Spinal cord (tissue), 10 donors: ENCODE data around the gene BRK1. TPM values are rescaled to one million over a fixed set of nuclear protein-coding genes. Genes with fewer than 3 reads are reported as not detected.
A peak's percentile ranks its signal among the peaks of the same experiment; 100 is the strongest.
"Not testable (repeated sequence)": the region's sequence is repeated elsewhere in the genome, so short reads cannot be mapped to it uniquely, and the experiment has no call there.

ENCODE experiments used
- DNase-seq, 6 donors: peaks; one replicate each; pipeline versions ENCODE4 v3.0.0 to v3.0.0-alpha.2; 2013 to 2015; ENCODE audit warnings: low spot score in 6 of 6, low read depth in 4 of 6
- H3K27ac ChIP-seq: one replicate; pipeline ENCODE4 v1.5.1; 2013; ENCODE audit warnings: low read depth, low read length, control low read depth
- H3K27me3 ChIP-seq: one replicate; pipeline ENCODE4 v1.6.1; 2013; ENCODE audit warnings: low read length; ENCODE audit not compliant: control insufficient read depth, insufficient read depth
- H3K36me3 ChIP-seq: one replicate; pipeline ENCODE4 v1.6.1; 2013; ENCODE audit warnings: low read length; ENCODE audit not compliant: control insufficient read depth, insufficient read depth
- H3K4me1 ChIP-seq: one replicate; pipeline ENCODE4 v1.6.1; 2013; ENCODE audit warnings: low read length; ENCODE audit not compliant: control insufficient read depth, insufficient read depth
- H3K4me3 ChIP-seq: one replicate; pipeline ENCODE4 v1.5.1; 2013; ENCODE audit warnings: low read depth, low read length, control low read depth
- H3K9me3 ChIP-seq: one replicate; pipeline ENCODE4 v1.6.1; 2013; ENCODE audit warnings: low read length; ENCODE audit not compliant: control insufficient read depth, insufficient read depth
- WGBS: methylation state at CpG from one replicate; pipeline ENCODE4 v1.1.5; 2013; ENCODE audit warnings: missing lambda C conversion rate; ENCODE audit not compliant: insufficient coverage; 5-methylcytosine and 5-hydroxymethylcytosine counted together
- polyA plus RNA-seq, 2 donors: library from polyadenylated mRNA; unstranded; fragments of 120-200 nt; gene quantifications; one replicate each; pipeline ENCODE4 v1.2.1, GENCODE V29; 2013; ENCODE audit not compliant: insufficient read length in 2 of 2
- total RNA-seq, 2 donors: library from RNA; depleted of rRNA in 1 of 2; stranded (reverse); fragments of 120-200 nt in 1 of 2; fragments of >200 nt in 1 of 2; gene quantifications; one replicate each; pipeline versions ENCODE4 v1.2.3 to v1.2.4, GENCODE V29; 2013 to 2014
- donor health status: healthy.

Gene BRK1
- total and polyA plus RNA-seq, 4 donors, result 128 to 198 (median 168) TPM

DNA sequence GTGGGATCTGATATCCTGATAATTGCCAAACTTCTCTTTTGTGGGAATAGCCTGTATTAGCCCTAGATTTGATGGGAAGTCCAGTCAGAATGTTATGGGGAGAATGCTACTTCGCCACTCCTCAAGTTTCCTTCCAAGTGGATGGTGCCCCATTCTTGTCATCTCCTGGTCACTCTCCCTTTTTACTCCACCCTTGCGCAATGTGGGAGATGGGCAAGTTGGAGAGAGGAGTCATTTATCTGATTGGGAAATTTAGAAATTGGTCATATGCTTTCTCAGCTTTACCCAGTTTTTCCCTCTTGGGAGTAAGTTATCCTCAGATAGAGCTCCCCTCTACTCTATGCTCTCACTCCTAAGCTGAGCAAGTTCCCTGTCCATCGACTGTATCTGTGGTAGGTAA is 21.8 kb upstream of the BRK1 start:
- Histone ChIP-seq H3K4me1 (no peaks in the 10 kb centered on the region), H3K9me3 (no peaks in the 10 kb centered on the region), H3K36me3 (peaks cover 3% of the 10 kb centered on the region), H3K27ac (no peak overlapping the region), H3K27me3 (no peaks in the 10 kb centered on the region), H3K4me3 (no peak overlapping the region)
- no CpG with 5 or more reads among the region's 3 CpGs for WGBS
- DNase-seq, result no peak

DNA sequence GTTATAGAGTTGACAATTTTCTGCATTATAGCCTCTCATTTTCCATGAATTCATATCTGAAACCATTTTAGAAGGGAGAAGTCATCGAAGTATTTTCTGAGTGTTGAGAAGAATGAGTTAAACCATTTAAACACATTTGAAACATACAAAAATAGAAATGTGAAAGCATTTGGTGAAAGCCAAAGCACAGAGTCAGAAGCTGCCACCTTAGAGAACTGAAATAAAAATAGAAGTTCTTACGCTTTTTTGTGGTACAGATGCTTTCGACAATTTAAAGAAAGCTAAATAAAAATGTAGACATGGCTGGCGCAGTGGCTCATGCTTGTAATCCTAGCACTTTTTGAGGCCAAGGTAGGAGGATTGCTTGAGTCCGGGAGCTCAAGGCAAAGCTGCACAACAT is 16.4 kb upstream of the BRK1 start:
- Histone ChIP-seq H3K4me3 (no peak overlapping the region), H3K27me3 (no peaks in the 10 kb centered on the region), H3K36me3 (no peaks in the 10 kb centered on the region), H3K27ac (no peak overlapping the region), H3K4me1 (no peaks in the 10 kb centered on the region), H3K9me3 (no peaks in the 10 kb centered on the region)
- peak in 1 of 6 donors; percentile 28 for DNase-seq
- 100% methylated on average over 2 of the region's 5 CpGs for WGBS

DNA sequence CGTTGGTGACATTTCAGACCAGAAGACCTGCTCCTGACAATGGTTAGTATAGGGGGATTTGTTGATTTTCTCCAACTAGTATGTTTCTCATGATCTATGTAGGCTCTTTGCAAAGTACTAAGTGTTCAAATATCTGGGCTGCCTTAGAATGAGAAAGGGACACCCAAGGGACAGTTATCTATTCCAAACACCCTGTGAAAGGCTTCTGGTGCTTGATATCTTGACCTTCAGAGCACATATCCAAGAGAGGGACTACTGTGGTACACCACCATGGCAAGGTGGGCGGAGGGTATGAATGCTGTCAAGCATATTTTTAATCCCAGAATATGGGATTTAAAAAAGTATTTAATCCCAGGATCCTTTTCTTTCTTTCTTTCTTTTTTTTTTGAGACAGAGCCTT is 8.6 kb upstream of the BRK1 start:
- DNase-seq, result no peak
- Histone ChIP-seq H3K27me3 (no peaks in the 10 kb centered on the region), H3K9me3 (no peaks in the 10 kb centered on the region), H3K4me1 (no peaks in the 10 kb centered on the region), H3K27ac (no peak overlapping the region), H3K4me3 (no peak overlapping the region), H3K36me3 (no peaks in the 10 kb centered on the region)
- 83% methylated on average over 1 of the region's 2 CpGs for WGBS

DNA sequence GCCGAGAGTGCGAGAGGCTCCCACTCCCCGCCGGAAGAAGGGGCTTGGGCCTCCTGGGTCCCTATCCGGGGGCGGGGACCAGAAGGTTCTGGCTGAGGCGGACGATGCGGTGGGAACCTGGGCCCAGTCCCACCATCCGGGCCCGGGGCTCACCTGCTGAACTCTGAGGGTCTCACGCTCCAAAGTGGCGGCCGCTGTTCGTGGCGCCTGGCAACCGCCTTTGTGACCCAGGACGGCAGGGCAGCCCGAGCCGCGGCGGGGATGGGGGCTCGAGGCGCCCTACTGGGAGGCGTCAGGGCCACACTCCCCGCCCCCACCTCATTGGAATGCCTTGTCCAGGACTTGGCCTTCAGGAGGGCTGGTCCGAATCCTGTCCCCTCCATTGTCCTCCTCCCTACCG is 7.4 kb upstream of the BRK1 start, which contains the start of gene FANCD2OS:
FANCD2OS (minus strand) TSS at position 165 of the 400 bp plus-strand sequence. CDS start 3,481 bp downstream, outside the sequence.
- 48% methylated on average over 27 of the region's 28 CpGs for WGBS
- no peaks in the 10 kb centered on the region for H3K9me3 ChIP-seq
- no peak within 1 kb of the TSS for H3K4me3 ChIP-seq
- no peaks in the 10 kb centered on the region for H3K36me3 ChIP-seq
- H3K4me1 ChIP-seq, result no peaks in the 10 kb centered on the region
- DNase-seq, result no peak
- no peak within 1 kb of the TSS for H3K27ac ChIP-seq
- H3K27me3 ChIP-seq, result no peaks in the 10 kb centered on the region

DNA sequence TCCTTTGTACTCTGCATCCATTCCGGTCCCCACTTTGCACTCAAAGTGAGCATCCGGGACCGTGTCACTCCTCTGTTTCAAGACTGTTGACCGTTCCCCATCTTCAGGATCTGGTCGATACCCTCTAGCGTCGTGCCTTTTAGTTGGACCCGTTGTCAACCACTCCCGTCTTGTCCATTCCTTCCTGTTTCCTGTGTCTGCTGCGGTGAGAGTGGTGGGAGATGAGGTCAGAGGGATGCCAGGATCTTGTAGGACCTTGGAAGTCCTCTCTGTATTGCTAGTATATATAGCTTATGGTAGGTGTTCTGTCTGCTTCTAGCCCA is 624 bp downstream of the BRK1 start:
- DNase-seq, result peak in 1 of 6 donors; percentile 3
- Histone ChIP-seq H3K4me3 (peak overlapping the region; percentile 92), H3K9me3 (no peaks in the 10 kb centered on the region), H3K27ac (peak overlapping the region; percentile 72), H3K27me3 (no peaks in the 10 kb centered on the region), H3K36me3 (no peaks in the 10 kb centered on the region), H3K4me1 (peaks cover 9% of the 10 kb centered on the region)
- WGBS, result 3% methylated on average over 7 of the region's 10 CpGs

DNA sequence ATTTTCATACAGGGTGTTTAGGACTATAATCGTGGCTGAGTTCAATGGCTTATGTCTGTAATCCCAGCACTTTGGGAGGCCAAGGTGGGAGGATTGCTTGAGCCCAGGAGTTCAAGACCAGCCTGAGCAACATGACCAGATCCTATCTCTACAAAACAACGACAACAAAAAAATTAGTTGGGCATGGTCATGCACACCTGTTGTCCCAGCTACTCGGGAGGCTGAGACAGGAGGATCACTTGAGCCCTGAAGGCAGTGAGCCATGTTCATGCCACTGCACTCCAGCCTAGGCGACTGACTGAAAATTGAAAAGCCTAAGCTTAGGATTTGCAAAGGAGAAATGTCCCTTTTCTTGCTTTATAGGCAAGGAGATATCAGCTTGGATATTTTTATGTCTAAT is 1.5 kb downstream of the BRK1 start:
- H3K9me3 ChIP-seq, result no peaks in the 10 kb centered on the region
- H3K36me3 ChIP-seq, result peaks cover under 1% of the 10 kb centered on the region
- H3K27ac ChIP-seq, result no peak overlapping the region
- no peak for DNase-seq
- H3K4me3 ChIP-seq, result no peak overlapping the region
- peaks cover 9% of the 10 kb centered on the region for H3K4me1 ChIP-seq
- WGBS, result 79% methylated on average over 2 of the region's 4 CpGs
- H3K27me3 ChIP-seq, result no peaks in the 10 kb centered on the region

DNA sequence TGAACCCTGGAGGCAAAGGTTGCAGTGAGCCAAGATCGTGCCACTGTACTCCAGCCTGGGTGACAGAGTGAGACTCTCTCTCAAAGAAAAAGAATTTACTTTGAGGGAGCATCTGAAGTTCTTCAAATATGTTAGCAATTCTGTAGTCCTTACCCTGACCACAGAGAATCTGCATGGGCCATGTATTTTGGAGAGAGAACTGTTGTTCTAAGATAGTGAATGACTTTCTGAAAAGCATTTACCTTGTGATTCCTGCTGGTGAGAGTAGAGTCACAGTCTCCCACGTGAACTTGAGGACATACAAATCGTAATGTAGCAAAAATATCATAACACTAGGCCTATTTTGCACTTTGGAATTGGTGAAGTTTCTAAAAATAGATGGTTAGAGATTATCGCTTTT is 3.9 kb downstream of the BRK1 start:
- Histone ChIP-seq H3K9me3 (no peaks in the 10 kb centered on the region), H3K4me1 (peaks cover 9% of the 10 kb centered on the region), H3K4me3 (no peak overlapping the region), H3K27ac (no peak overlapping the region), H3K27me3 (no peaks in the 10 kb centered on the region), H3K36me3 (peaks cover 9% of the 10 kb centered on the region)
- DNase-seq, result no peak
- WGBS, result no CpG with 5 or more reads among the region's 4 CpGs

DNA sequence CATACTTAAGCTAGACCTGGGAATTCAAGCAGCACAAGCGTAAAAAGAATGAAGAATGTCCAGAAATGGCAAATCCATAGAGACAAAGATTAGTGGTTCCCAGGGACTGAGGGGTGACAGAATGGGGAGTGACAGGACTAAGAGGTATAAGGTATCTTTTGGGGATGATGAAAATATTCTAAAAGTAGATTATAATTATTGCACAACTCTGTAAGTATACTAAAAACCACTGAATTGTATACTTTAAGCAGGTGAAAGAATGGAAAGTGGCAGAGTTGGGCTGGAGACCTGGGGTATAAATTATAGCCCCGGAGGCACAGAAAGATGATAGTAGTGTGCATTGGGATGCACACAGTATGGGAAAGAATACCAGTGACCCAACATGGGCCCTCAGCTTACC is 5.6 kb downstream of the BRK1 start:
- Histone ChIP-seq H3K27me3 (no peaks in the 10 kb centered on the region), H3K4me1 (peaks cover 9% of the 10 kb centered on the region), H3K36me3 (peaks cover 15% of the 10 kb centered on the region), H3K9me3 (no peaks in the 10 kb centered on the region), H3K27ac (no peak overlapping the region), H3K4me3 (no peak overlapping the region)
- no peak for DNase-seq
- WGBS, result 100% methylated on average over 2 of the region's 2 CpGs

DNA sequence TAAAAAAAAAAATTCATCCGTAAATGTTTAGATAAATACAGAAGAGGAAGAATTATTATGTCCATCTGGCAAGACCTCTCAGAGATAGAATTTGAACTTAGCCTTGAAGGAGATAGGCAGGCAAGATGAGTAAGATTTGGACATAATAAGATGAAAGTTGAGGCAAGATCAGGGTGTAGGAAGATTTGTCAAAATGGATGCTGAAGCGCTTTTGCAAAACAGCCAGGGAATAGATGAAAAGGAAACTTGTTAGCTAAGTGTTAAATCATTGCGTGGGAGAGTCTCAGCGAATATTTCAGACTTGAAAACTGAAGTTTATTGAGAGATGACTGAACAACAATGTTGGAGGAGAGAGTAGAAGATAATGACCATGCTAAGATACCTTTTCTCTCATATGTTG is 7.2 kb downstream of the BRK1 start:
- Histone ChIP-seq H3K4me3 (no peak overlapping the region), H3K9me3 (no peaks in the 10 kb centered on the region), H3K4me1 (no peaks in the 10 kb centered on the region), H3K27me3 (no peaks in the 10 kb centered on the region), H3K36me3 (peaks cover 30% of the 10 kb centered on the region), H3K27ac (no peak overlapping the region)
- 95% methylated on average over 3 of the region's 4 CpGs for WGBS
- DNase-seq, result no peak

DNA sequence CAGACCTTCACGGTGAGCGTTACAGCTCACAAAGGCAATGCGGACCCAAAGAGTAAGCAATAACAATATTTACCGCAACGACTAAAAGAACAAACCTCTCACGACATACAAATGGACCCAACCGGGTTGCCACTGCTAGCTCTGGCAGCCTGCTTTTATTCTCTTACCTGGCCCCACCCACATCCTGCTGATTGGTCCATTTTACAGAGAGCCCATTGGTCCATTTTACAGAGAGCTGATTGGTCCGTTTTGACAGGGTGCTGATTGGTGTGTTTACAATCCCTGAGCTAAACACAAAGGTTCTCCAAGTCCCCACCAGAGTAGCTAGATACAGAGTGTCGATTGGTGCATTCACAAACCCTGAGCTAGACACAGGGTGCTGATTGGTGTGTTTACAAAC is 20.4 kb downstream of the BRK1 start:
- not testable (repeated sequence) for H3K27me3 ChIP-seq, H3K27ac ChIP-seq, H3K4me3 ChIP-seq, DNase-seq, H3K4me1 ChIP-seq, H3K36me3 ChIP-seq, H3K9me3 ChIP-seq
- 97% methylated on average over 7 of the region's 9 CpGs for WGBS
